ENCODE data around the gene OR14A16. TPM values are rescaled to one million over a fixed set of nuclear protein-coding genes. Genes with fewer than 3 reads are reported as not detected.

The OR14A16 gene
- total and polyA plus RNA-seq, 2 of the 4 experiments (the other 2 are of a cell fraction) = not detected

GRCh38 chr1:247845011-247845692 is 21.2 kb upstream of the OR14A16 start:
- no peak overlapping the region for H2BK20ac ChIP-seq (ENCODE audit: low read depth, low read length)
- POLR2A ChIA-PET (ENCODE audit: unreplicated experiment) = no interaction called here
- intact Hi-C loops (cut with micrococcal nuclease) (no loop called here), dilution Hi-C loops (cut with HindIII; ENCODE audit: low sequenced_read_pairs, unreplicated experiment) (no loop called here), in situ Hi-C loops (cut with MboI; ENCODE audit: low sequenced_read_pairs) (no loop called here)
- DNase-seq (no peak), ATAC-seq (ENCODE audit: low read depth) (no peak)
- H3K9ac ChIP-seq (ENCODE audit: low read depth, low read length) = no peak overlapping the region
- no peak overlapping the region for H2BK120ac ChIP-seq (ENCODE audit: low read depth, low read length)
- no TSS peak for BruUV-seq (replicated peaks)
- TF ChIP-seq CHD1 (IDR thresholded peaks at IDR 0.05; ENCODE audit: low read depth, low read length) (no peak), SMC3 (IDR thresholded peaks at IDR 0.05; ENCODE audit: low read depth, low read length) (no peak), NFE2L2 (IDR thresholded peaks at IDR 0.05; ENCODE audit: low read depth, low read length) (no peak), POLR2A (IDR thresholded peaks at IDR 0.05; ENCODE audit: low read depth, low read length) (no peak), CEBPB (IDR thresholded peaks at IDR 0.05; ENCODE audit: low read depth, low read length) (no peak), MAZ (IDR thresholded peaks at IDR 0.05; ENCODE audit: borderline replicate concordance, low read depth, low read length) (no peak), FOS (IDR thresholded peaks at IDR 0.05; ENCODE audit: low read depth, low read length) (no peak)
- TF ChIP-seq, protein P1, sequence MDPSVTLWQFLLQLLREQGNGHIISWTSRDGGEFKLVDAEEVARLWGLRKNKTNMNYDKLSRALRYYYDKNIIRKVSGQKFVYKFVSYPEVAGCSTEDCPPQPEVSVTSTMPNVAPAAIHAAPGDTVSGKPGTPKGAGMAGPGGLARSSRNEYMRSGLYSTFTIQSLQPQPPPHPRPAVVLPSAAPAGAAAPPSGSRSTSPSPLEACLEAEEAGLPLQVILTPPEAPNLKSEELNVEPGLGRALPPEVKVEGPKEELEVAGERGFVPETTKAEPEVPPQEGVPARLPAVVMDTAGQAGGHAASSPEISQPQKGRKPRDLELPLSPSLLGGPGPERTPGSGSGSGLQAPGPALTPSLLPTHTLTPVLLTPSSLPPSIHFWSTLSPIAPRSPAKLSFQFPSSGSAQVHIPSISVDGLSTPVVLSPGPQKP (IDR thresholded peaks at IDR 0.05; ENCODE audit: borderline replicate concordance, low read depth, low read length) = no peak
- no peaks in the 10 kb centered on the region for H4K20me1 ChIP-seq (ENCODE audit: insufficient read depth, low read length)
- no peak overlapping the region for H3K27ac ChIP-seq (ENCODE audit: insufficient read depth, low read length)
- CTCF ChIA-PET = no interaction called here
- H2AK9ac ChIP-seq (replicated peaks; ENCODE audit: low read depth, low read length, poor library complexity) = no peak overlapping the region
- H3K27me3 ChIP-seq (ENCODE audit: control insufficient read depth, insufficient read depth, low read length) = no peaks in the 10 kb centered on the region
- no peak overlapping the region for H4K5ac ChIP-seq (ENCODE audit: low read depth, low read length)
- H3K9me3 ChIP-seq (ENCODE audit: control insufficient read depth, insufficient read depth, low read length) = peaks cover 21% of the 10 kb centered on the region; the same call in 1 of the 2 replicates
- H3K36me3 ChIP-seq (ENCODE audit: control insufficient read depth, insufficient read depth, low read length) = no peaks in the 10 kb centered on the region
- WGBS, 2 experiments (ENCODE audit: extremely low coverage in 2 of 2, insufficient read length in 1 of 2) = 42% methylated on average over 10 of the region's 12 CpGs; no CpG with 5 or more reads in 1 of the 2 experiments
- H3K14ac ChIP-seq (replicated peaks; ENCODE audit: low read depth, low read length) = no peak overlapping the region
- no peak overlapping the region for H3K4me3 ChIP-seq (ENCODE audit: insufficient read depth, low read depth, low read length)
- no peak overlapping the region for H2BK5ac ChIP-seq (ENCODE audit: low read depth, low read length, poor library complexity, severe bottlenecking)
- no peak overlapping the region for H4K8ac ChIP-seq (ENCODE audit: low read depth in 2 of 2, low read length in 2 of 2)
- H4K91ac ChIP-seq (ENCODE audit: insufficient read depth, low read depth, low read length) = no peak overlapping the region
- H3K79me1 ChIP-seq (ENCODE audit: low read depth in 1 of 2, low read length in 2 of 2) = no peaks in the 10 kb centered on the region
- H3K18ac ChIP-seq (ENCODE audit: low read depth, low read length) = no peak overlapping the region
- no peak overlapping the region for H2AFZ ChIP-seq (replicated peaks; ENCODE audit: low read length, poor library complexity)
- no peak overlapping the region for H3K4me2 ChIP-seq (ENCODE audit: low read depth, low read length)
- H2AK5ac ChIP-seq (ENCODE audit: low read depth, low read length) = no peak overlapping the region
- no peak overlapping the region for H2BK15ac ChIP-seq (ENCODE audit: low read depth, low read length)
- no peak overlapping the region for H3K23ac ChIP-seq (ENCODE audit: low read depth, low read length)
- H3K4me1 ChIP-seq (ENCODE audit: control insufficient read depth, insufficient read depth, low read length) = no peaks in the 10 kb centered on the region
- no peak overlapping the region for H3K4ac ChIP-seq (ENCODE audit: low read depth, low read length)
- H3K56ac ChIP-seq (ENCODE audit: extremely low read depth, insufficient read depth, low read length) = no peak overlapping the region
- H3K9me1 ChIP-seq (ENCODE audit: insufficient read depth, low read length) = no peaks in the 10 kb centered on the region

Measured in IMR-90 (cell line).